HepG2 (cell line): Measurements from ENCODE around the gene RPSA. TPM values are rescaled to one million over a fixed set of nuclear protein-coding genes. Genes with fewer than 3 reads are reported as not detected.

Experiments used
- CBFB ChIP-seq: sonication (generic); formaldehyde crosslinking; IDR thresholded peaks from 2 replicates; pipeline ENCODE4 v1.4.0; 2020; ENCODE audit warnings: missing genetic modification reagents
- CENPT ChIP-seq: sonication (generic); formaldehyde crosslinking; IDR thresholded peaks from 2 replicates; pipeline ENCODE4 v1.8.0; 2022; ENCODE audit warnings: low read depth, mild to moderate bottlenecking, moderate library complexity, missing genetic modification reagents
- HOXD1 ChIP-seq: sonication (generic); formaldehyde crosslinking; IDR thresholded peaks from 2 replicates; pipeline ENCODE4 v1.5.0; 2020; ENCODE audit warnings: missing genetic modification reagents
- KAT2B ChIP-seq: fragments of 150-350 bp; IDR thresholded peaks from 2 replicates; pipeline ENCODE4 v1.6.1; 2014; ENCODE audit warnings: low read depth, low read length, borderline replicate concordance
- KLF15 ChIP-seq: sonication (generic); formaldehyde crosslinking; IDR thresholded peaks from 2 replicates; pipeline ENCODE4 v1.8.1; 2023; ENCODE audit warnings: borderline replicate concordance, mild to moderate bottlenecking, inconsistent platforms, missing genetic modification reagents, mixed read lengths
- MAFK ChIP-seq, 2 experiments: IDR thresholded peaks in 1 of 2; conservative IDR thresholded peaks in 1 of 2; 2 replicates each; pipeline ENCODE4 v1.6.1; 2011; ENCODE audit warnings: improper control_type of control experiment in 2 of 2, low read length in 2 of 2
- NPAS2 ChIP-seq: sonication (generic); formaldehyde crosslinking; IDR thresholded peaks from 2 replicates; pipeline ENCODE4 v1.8.0; 2022; ENCODE audit warnings: mild to moderate bottlenecking, missing genetic modification reagents, borderline replicate concordance
- RBM39 ChIP-seq: fragments of 200-400 bp; formaldehyde crosslinking; IDR thresholded peaks from one replicate; pipeline ENCODE4 v1.6.1; 2018; ENCODE audit warnings: antibody characterized with exemption, mild to moderate bottlenecking, low read depth, low read length; ENCODE audit not compliant: poor library complexity, severe bottlenecking
- SMC3 ChIP-seq: IDR thresholded peaks from 2 replicates; pipeline ENCODE4 v1.6.1; 2011; ENCODE audit warnings: low read length, improper control_type of control experiment
- TARDBP ChIP-seq: sonication (generic); formaldehyde crosslinking; IDR thresholded peaks from 2 replicates; pipeline ENCODE4 v1.8.0; 2022; ENCODE audit warnings: mild to moderate bottlenecking, missing genetic modification reagents
- ZMYM3 ChIP-seq: sonication (generic); formaldehyde crosslinking; IDR thresholded peaks from 2 replicates; pipeline ENCODE4 v1.5.1; 2020; ENCODE audit warnings: mild to moderate bottlenecking, missing genetic modification reagents
- ZNF7 ChIP-seq: IDR thresholded peaks from 2 replicates; pipeline ENCODE4 v1.6.1; 2016; ENCODE audit warnings: missing biosample characterization, missing genetic modification reagents
- ZNF773 ChIP-seq: sonication (generic); formaldehyde crosslinking; IDR thresholded peaks from 2 replicates; pipeline ENCODE4 v1.4.0; 2020; ENCODE audit warnings: missing genetic modification reagents, borderline replicate concordance
- polyA plus RNA-seq, 8 experiments: library from polyadenylated mRNA; depleted of rRNA in 3 of 8; stranded (reverse) in 7 of 8; unstranded in 1 of 8; fragments of >200 nt; fragmentation: Illumina TruSeq in 4 of 8; extraction: Trizol in 4 of 8; gene quantifications; 2 replicates each; pipeline versions ENCODE4 v1.2.1 to v1.2.3, GENCODE V29; 2011 to 2016; ENCODE audit warnings: low read depth in 4 of 8, missing spikeins in 1 of 8, mixed read lengths in 1 of 8; ENCODE audit not compliant: insufficient read depth in 1 of 8
- total RNA-seq, 5 experiments: library from RNA; depleted of rRNA; stranded (reverse); fragments of >200 nt; fragmentation: Illumina TruSeq; extraction: Trizol; gene quantifications; 2 replicates each; pipeline ENCODE4 v1.2.3, GENCODE V29; 2016; ENCODE audit warnings: low read depth in 1 of 5
- TF ChIP-seq, protein P1 (sequence below): sonication (generic); formaldehyde crosslinking; IDR thresholded peaks from 2 replicates; pipeline ENCODE4 v1.4.0; 2020; ENCODE audit warnings: missing genetic modification reagents
- TF ChIP-seq, protein P2 (sequence below): sonication (generic); formaldehyde crosslinking; IDR thresholded peaks from 2 replicates; pipeline ENCODE4 v1.4.0; 2020; ENCODE audit warnings: missing genetic modification reagents
- TF ChIP-seq, protein P3 (sequence below): sonication (generic); formaldehyde crosslinking; IDR thresholded peaks from 2 replicates; pipeline ENCODE4 v1.8.0; 2022; ENCODE audit warnings: mild to moderate bottlenecking, missing genetic modification reagents
- TF ChIP-seq, protein P4 (sequence below): sonication (generic); formaldehyde crosslinking; IDR thresholded peaks from 2 replicates; pipeline ENCODE4 v1.4.0; 2020; ENCODE audit warnings: missing genetic modification reagents
- TF ChIP-seq, protein P5 (sequence below): sonication (generic); formaldehyde crosslinking; IDR thresholded peaks from 2 replicates; pipeline ENCODE4 v1.4.0; 2020; ENCODE audit warnings: missing genetic modification reagents; ENCODE audit errors: not compliant biosample characterization
- TF ChIP-seq, protein P6 (sequence below): sonication (generic); formaldehyde crosslinking; IDR thresholded peaks from 2 replicates; pipeline ENCODE4 v1.5.0; 2020; ENCODE audit warnings: missing genetic modification reagents

The RPSA gene
- total and polyA plus RNA-seq, 2 of the 13 experiments (the other 11 are each of a cell fraction or from before 2014, with no cell fraction given) = 1,683 to 3,226 TPM

DNA sequence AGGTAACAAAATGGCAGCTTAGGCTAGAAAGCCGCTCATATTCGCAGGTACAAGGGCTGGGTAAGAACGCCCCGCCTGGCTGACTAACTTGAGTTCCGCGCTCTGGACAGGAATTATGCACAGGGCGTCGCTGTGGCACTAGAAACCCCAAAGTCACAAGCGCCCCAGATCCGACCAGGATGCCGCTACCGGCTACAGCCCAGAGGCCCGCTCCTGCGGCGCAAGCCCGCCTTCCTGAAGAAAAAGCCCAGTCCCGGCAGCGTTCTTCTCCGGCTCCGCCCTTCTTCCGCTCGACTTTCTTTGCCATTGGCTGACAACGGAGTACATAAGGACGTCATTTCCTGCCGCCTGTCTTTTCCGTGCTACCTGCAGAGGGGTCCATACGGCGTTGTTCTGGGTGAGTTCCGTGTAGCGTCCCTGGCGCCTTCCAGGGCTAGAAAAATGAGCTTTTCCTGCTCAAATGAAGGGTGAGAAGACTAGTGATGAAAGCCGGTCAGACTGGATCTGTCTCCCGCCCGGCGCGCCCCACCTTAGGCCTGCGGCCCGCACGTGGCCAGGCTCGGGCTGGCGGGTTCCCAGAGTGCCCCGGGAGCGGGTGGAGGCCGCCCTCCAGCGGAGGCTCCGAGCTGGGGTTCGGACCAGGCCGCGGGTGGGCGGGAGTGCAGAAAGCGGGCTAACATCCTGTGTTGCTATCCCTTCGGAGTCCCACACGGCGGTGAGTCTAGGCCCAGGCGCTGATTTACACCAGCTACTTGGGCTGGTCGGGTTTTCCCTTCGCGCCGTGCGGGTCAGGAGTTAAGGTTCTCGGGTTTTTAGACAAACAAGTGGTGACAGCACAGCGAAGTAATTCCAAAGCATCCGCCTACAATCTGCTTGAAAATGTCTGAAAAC, at the start of gene RPSA (continued):
- TF ChIP-seq, protein P1, sequence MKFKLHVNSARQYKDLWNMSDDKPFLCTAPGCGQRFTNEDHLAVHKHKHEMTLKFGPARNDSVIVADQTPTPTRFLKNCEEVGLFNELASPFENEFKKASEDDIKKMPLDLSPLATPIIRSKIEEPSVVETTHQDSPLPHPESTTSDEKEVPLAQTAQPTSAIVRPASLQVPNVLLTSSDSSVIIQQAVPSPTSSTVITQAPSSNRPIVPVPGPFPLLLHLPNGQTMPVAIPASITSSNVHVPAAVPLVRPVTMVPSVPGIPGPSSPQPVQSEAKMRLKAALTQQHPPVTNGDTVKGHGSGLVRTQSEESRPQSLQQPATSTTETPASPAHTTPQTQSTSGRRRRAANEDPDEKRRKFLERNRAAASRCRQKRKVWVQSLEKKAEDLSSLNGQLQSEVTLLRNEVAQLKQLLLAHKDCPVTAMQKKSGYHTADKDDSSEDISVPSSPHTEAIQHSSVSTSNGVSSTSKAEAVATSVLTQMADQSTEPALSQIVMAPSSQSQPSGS (CRISPR knock-in tag) = peak; percentile 60; the same call in 1 of the 2 replicates
- peak; percentile 100 for TF ChIP-seq RBM39
- TF ChIP-seq HOXD1 (CRISPR knock-in tag) = no peak; the same call in 1 of the 2 replicates
- no peak for TF ChIP-seq ZMYM3 (CRISPR knock-in tag)
- TF ChIP-seq KAT2B = no peak
- peak; percentile 29; the same call in 1 of the 2 replicates for TF ChIP-seq TARDBP (CRISPR knock-in tag)
- TF ChIP-seq, protein P2, sequence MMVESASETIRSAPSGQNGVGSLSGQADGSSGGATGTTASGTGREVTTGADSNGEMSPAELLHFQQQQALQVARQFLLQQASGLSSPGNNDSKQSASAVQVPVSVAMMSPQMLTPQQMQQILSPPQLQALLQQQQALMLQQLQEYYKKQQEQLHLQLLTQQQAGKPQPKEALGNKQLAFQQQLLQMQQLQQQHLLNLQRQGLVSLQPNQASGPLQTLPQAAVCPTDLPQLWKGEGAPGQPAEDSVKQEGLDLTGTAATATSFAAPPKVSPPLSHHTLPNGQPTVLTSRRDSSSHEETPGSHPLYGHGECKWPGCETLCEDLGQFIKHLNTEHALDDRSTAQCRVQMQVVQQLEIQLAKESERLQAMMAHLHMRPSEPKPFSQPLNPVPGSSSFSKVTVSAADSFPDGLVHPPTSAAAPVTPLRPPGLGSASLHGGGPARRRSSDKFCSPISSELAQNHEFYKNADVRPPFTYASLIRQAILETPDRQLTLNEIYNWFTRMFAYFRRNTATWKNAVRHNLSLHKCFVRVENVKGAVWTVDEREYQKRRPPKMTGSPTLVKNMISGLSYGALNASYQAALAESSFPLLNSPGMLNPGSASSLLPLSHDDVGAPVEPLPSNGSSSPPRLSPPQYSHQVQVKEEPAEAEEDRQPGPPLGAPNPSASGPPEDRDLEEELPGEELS (CRISPR knock-in tag) = peak; percentile 35; the same call in 1 of the 2 replicates
- TF ChIP-seq, protein P3, sequence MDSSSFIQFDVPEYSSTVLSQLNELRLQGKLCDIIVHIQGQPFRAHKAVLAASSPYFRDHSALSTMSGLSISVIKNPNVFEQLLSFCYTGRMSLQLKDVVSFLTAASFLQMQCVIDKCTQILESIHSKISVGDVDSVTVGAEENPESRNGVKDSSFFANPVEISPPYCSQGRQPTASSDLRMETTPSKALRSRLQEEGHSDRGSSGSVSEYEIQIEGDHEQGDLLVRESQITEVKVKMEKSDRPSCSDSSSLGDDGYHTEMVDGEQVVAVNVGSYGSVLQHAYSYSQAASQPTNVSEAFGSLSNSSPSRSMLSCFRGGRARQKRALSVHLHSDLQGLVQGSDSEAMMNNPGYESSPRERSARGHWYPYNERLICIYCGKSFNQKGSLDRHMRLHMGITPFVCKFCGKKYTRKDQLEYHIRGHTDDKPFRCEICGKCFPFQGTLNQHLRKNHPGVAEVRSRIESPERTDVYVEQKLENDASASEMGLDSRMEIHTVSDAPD (CRISPR knock-in tag) = no peak
- TF ChIP-seq SMC3 = no peak
- TF ChIP-seq ZNF773 = 0 out of 2 replicates have a peak, but pooled peaks have one; percentile 51
- TF ChIP-seq, protein P4, sequence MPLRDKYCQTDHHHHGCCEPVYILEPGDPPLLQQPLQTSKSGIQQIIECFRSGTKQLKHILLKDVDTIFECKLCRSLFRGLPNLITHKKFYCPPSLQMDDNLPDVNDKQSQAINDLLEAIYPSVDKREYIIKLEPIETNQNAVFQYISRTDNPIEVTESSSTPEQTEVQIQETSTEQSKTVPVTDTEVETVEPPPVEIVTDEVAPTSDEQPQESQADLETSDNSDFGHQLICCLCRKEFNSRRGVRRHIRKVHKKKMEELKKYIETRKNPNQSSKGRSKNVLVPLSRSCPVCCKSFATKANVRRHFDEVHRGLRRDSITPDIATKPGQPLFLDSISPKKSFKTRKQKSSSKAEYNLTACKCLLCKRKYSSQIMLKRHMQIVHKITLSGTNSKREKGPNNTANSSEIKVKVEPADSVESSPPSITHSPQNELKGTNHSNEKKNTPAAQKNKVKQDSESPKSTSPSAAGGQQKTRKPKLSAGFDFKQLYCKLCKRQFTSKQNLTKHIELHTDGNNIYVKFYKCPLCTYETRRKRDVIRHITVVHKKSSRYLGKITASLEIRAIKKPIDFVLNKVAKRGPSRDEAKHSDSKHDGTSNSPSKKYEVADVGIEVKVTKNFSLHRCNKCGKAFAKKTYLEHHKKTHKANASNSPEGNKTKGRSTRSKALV (CRISPR knock-in tag) = peak; percentile 76; the same call in 1 of the 2 replicates
- TF ChIP-seq MAFK (conservative IDR thresholded peaks at IDR 0.05 in 1 of 2, IDR thresholded peaks at IDR 0.05 in 1 of 2; ENCODE audit: low read length in 2 of 2) = no peak
- TF ChIP-seq, protein P5, sequence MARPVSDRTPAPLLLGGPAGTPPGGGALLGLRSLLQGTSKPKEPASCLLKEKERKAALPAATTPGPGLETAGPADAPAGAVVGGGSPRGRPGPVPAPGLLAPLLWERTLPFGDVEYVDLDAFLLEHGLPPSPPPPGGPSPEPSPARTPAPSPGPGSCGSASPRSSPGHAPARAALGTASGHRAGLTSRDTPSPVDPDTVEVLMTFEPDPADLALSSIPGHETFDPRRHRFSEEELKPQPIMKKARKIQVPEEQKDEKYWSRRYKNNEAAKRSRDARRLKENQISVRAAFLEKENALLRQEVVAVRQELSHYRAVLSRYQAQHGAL (CRISPR knock-in tag) = peak; percentile 79
- TF ChIP-seq CBFB (CRISPR knock-in tag) = peak; percentile 75
- no peak for TF ChIP-seq NPAS2 (CRISPR knock-in tag)
- TF ChIP-seq ZNF7 (CRISPR knock-in tag) = no peak
- TF ChIP-seq KLF15 (CRISPR knock-in tag) = 0 out of 2 replicates have a peak, but pooled peaks have one; percentile 48
- no peak for TF ChIP-seq CENPT
- TF ChIP-seq, protein P6, sequence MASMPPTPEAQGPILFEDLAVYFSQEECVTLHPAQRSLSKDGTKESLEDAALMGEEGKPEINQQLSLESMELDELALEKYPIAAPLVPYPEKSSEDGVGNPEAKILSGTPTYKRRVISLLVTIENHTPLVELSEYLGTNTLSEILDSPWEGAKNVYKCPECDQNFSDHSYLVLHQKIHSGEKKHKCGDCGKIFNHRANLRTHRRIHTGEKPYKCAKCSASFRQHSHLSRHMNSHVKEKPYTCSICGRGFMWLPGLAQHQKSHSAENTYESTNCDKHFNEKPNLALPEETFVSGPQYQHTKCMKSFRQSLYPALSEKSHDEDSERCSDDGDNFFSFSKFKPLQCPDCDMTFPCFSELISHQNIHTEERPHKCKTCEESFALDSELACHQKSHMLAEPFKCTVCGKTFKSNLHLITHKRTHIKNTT (CRISPR knock-in tag) = no peak
